Measurements from ENCODE around the gene ITFG2. TPM values are rescaled to one million over a fixed set of nuclear protein-coding genes. Genes with fewer than 3 reads are reported as not detected.
"Not testable (repeated sequence)": the region's sequence is repeated elsewhere in the genome, so short reads cannot be mapped to it uniquely, and the experiment has no call there.

The ITFG2 gene
- total RNA-seq: 7.8 and 21.2 TPM in 2 replicates

GRCh38 chr12:2812290-2813213 lies at the start of gene ITFG2:
TSS of gene ITFG2 (plus strand) at chr12:2812668. CDS start at chr12:2812761, 93 bp downstream.
- peak; percentile 97 for DNase-seq (ENCODE audit: low read depth)

GRCh38 chr12:2764398-2764797 lies 48.1 kb upstream of the ITFG2 start:
- no peak for DNase-seq (ENCODE audit: low read depth)

GRCh38 chr12:2765052-2765451 lies 47.4 kb upstream of the ITFG2 start:
- DNase-seq (ENCODE audit: low read depth): no peak

GRCh38 chr12:2765608-2766007 lies 46.9 kb upstream of the ITFG2 start:
- DNase-seq (ENCODE audit: low read depth): no peak

GRCh38 chr12:2768224-2768961 lies 44.1 kb upstream of the ITFG2 start:
- no peak for DNase-seq (ENCODE audit: low read depth)

- DNase-seq (ENCODE audit: low read depth): no peak
Observed at GRCh38 chr12:2769866-2770533, 42.5 kb upstream of the ITFG2 start.

- DNase-seq (ENCODE audit: low read depth): not testable (repeated sequence)
Observed at GRCh38 chr12:2770544-2770943, 41.9 kb upstream of the ITFG2 start.

GRCh38 chr12:2772370-2772769 lies 40.1 kb upstream of the ITFG2 start:
- no peak for DNase-seq (ENCODE audit: low read depth)

GRCh38 chr12:2773199-2773875 lies 39.1 kb upstream of the ITFG2 start:
- DNase-seq (ENCODE audit: low read depth): no peak

- DNase-seq (ENCODE audit: low read depth): no peak
Observed at GRCh38 chr12:2775431-2775830, 37.0 kb upstream of the ITFG2 start.

GRCh38 chr12:2776129-2776806 lies 36.2 kb upstream of the ITFG2 start:
- DNase-seq (ENCODE audit: low read depth): no peak

- DNase-seq (ENCODE audit: low read depth): no peak
Observed at GRCh38 chr12:2779281-2779680, 33.2 kb upstream of the ITFG2 start.

- DNase-seq (ENCODE audit: low read depth): peak; percentile 19
Observed at GRCh38 chr12:2783936-2784600, 28.4 kb upstream of the ITFG2 start.

- DNase-seq (ENCODE audit: low read depth): no peak
Observed at GRCh38 chr12:2785017-2785416, 27.5 kb upstream of the ITFG2 start.

GRCh38 chr12:2791089-2791488 lies 21.4 kb upstream of the ITFG2 start:
- no peak for DNase-seq (ENCODE audit: low read depth)

GRCh38 chr12:2792671-2793500 lies 19.6 kb upstream of the ITFG2 start:
- DNase-seq (ENCODE audit: low read depth): no peak

GRCh38 chr12:2793561-2793960 lies 18.9 kb upstream of the ITFG2 start:
- no peak for DNase-seq (ENCODE audit: low read depth)

GRCh38 chr12:2794191-2794735 lies 18.2 kb upstream of the ITFG2 start:
- DNase-seq (ENCODE audit: low read depth): no peak

- peak; percentile 58 for DNase-seq (ENCODE audit: low read depth)
Observed at GRCh38 chr12:2794736-2795289, 17.7 kb upstream of the ITFG2 start, which contains the start of gene FKBP4. TSS of gene FKBP4 (plus strand) at chr12:2794970. CDS start at chr12:2795140, 170 bp downstream.

Measured in renal cortical epithelial cell (primary cell).